Activated naive CD8-positive, alpha-beta T cell treated with anti-CD3 and anti-CD28 coated beads, Interleukin-2, amount 10 ng/mL, durations not matched to agents 7 days and 5 days (primary cell): ENCODE results near the gene CFAP52. TPM values are rescaled to one million over a fixed set of nuclear protein-coding genes. Genes with fewer than 3 reads are reported as not detected.

ENCODE experiments used
- ATAC-seq: fragments of 150-1000 bp; cut with Tn5 transposase; one replicate; pipeline ENCODE4 v1.10.0; 2021; ENCODE audit warnings: low read depth, moderate library complexity
- POLR2A ChIA-PET: fragments of 350-600 bp; sonication (Branson Sonifier 250); formaldehyde crosslinking; loops from one replicate; lab custom pipeline; 2021; ENCODE audit warnings: antibody characterized with exemption; lab: Charles Lee
- DNase-seq: peaks from one replicate; pipeline ENCODE4 v3.0.0; 2021
- H3K27ac Mint-ChIP-seq: one replicate; pipeline ENCODE4 v1.8.0; 2022; ENCODE audit warnings: mild to moderate bottlenecking, mixed read lengths
- H3K27me3 Mint-ChIP-seq: one replicate; pipeline ENCODE4 v1.8.0; 2022; ENCODE audit warnings: mild to moderate bottlenecking, moderate library complexity, mixed read lengths
- H3K36me3 Mint-ChIP-seq: one replicate; pipeline ENCODE4 v1.8.0; 2021; ENCODE audit warnings: mild to moderate bottlenecking, mixed read lengths
- H3K4me1 Mint-ChIP-seq: one replicate; pipeline ENCODE4 v1.8.0; 2021; ENCODE audit warnings: mixed read lengths
- H3K4me3 Mint-ChIP-seq: one replicate; pipeline ENCODE4 v1.8.0; 2022; ENCODE audit warnings: mild to moderate bottlenecking, moderate library complexity, mixed read lengths
- H3K9me3 Mint-ChIP-seq: one replicate; pipeline ENCODE4 v1.8.0; 2021; ENCODE audit warnings: mixed read lengths
- total RNA-seq, 2 experiments: library from RNA; stranded (reverse); gene quantifications; one replicate each; pipeline ENCODE4 v1.2.3, GENCODE V29; 2021

The CFAP52 gene
- total RNA-seq, 2 experiments from 2014 or later: not detected

- DNase-seq: no peak
- Mint-ChIP-seq H3K27ac (no peak overlapping the region), H3K27me3 (peaks cover 18% of the 10 kb centered on the region), H3K36me3 (no peaks in the 10 kb centered on the region), H3K4me1 (peaks cover 13% of the 10 kb centered on the region), H3K4me3 (no peak overlapping the region), H3K9me3 (no peaks in the 10 kb centered on the region)
- ATAC-seq: no peak
- POLR2A ChIA-PET: no interaction called here
These were observed 95.1 kb downstream of the CFAP52 start for GRCh38 chr17:9671559-9671958.

- Mint-ChIP-seq H3K36me3 (no peaks in the 10 kb centered on the region), H3K4me3 (no peak overlapping the region), H3K9me3 (no peaks in the 10 kb centered on the region), H3K27ac (no peak overlapping the region), H3K4me1 (peaks cover 8% of the 10 kb centered on the region), H3K27me3 (peaks cover 18% of the 10 kb centered on the region)
- POLR2A ChIA-PET: no interaction called here
- DNase-seq (no peak), ATAC-seq (no peak)
These were observed 95.8 kb downstream of the CFAP52 start for GRCh38 chr17:9672266-9672665.

- Mint-ChIP-seq H3K9me3 (no peaks in the 10 kb centered on the region), H3K27me3 (peaks cover 14% of the 10 kb centered on the region), H3K4me3 (no peak overlapping the region), H3K27ac (no peak overlapping the region), H3K4me1 (peaks cover 6% of the 10 kb centered on the region), H3K36me3 (no peaks in the 10 kb centered on the region)
- POLR2A ChIA-PET: no interaction called here
- DNase-seq (no peak), ATAC-seq (no peak)
These were observed 96.2 kb downstream of the CFAP52 start for GRCh38 chr17:9672691-9673090.

GRCh38 chr17:9676084-9676483 is 99.6 kb downstream of the CFAP52 start:
- H3K36me3 Mint-ChIP-seq: no peaks in the 10 kb centered on the region
- POLR2A ChIA-PET: no interaction called here
- no peaks in the 10 kb centered on the region for H3K27me3 Mint-ChIP-seq
- no peak overlapping the region for H3K27ac Mint-ChIP-seq
- peaks cover 9% of the 10 kb centered on the region for H3K9me3 Mint-ChIP-seq
- no peak for DNase-seq
- no peak for ATAC-seq
- no peaks in the 10 kb centered on the region for H3K4me1 Mint-ChIP-seq
- no peak overlapping the region for H3K4me3 Mint-ChIP-seq

GRCh38 chr17:9676820-9677310 is 100.4 kb downstream of the CFAP52 start:
- no peak for ATAC-seq
- POLR2A ChIA-PET: no interaction called here

GRCh38 chr17:9677411-9677810 is 101.0 kb downstream of the CFAP52 start:
- POLR2A ChIA-PET: no interaction called here
- Mint-ChIP-seq H3K4me1 (no peaks in the 10 kb centered on the region), H3K27ac (no peak overlapping the region), H3K27me3 (no peaks in the 10 kb centered on the region), H3K36me3 (no peaks in the 10 kb centered on the region), H3K9me3 (peaks cover 9% of the 10 kb centered on the region), H3K4me3 (no peak overlapping the region)
- DNase-seq: no peak
- ATAC-seq: no peak

More at GRCh38 chr17:9676820-9677310, 100.4 kb downstream of the CFAP52 start:
- no peak overlapping the region for H3K4me3 Mint-ChIP-seq
- no peaks in the 10 kb centered on the region for H3K36me3 Mint-ChIP-seq
- peaks cover 9% of the 10 kb centered on the region for H3K9me3 Mint-ChIP-seq
- H3K27ac Mint-ChIP-seq: no peak overlapping the region
- DNase-seq: no peak
- H3K4me1 Mint-ChIP-seq: no peaks in the 10 kb centered on the region
- no peaks in the 10 kb centered on the region for H3K27me3 Mint-ChIP-seq

DNA sequence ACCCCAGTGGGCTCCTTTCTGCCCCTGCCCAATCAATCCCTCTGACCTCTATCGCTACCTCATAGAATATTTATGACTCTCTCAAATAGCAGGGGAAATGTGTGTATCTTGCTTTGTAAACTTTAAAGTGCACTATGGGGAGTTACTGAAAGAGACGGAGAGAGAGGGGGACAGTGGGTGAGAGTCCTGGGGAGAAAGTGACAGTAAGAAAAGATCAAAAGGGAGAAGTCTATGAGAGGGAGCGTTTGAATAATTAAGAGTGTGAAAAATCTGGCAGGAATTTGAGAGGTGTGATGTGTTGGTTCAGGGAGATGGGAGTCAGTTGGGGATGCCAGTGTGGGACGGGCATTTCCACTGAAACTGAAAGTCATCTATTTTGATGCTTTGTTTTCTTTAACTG is 101.5 kb downstream of the CFAP52 start:
- Mint-ChIP-seq H3K9me3 (peaks cover 9% of the 10 kb centered on the region), H3K27me3 (no peaks in the 10 kb centered on the region), H3K4me1 (no peaks in the 10 kb centered on the region), H3K36me3 (no peaks in the 10 kb centered on the region), H3K4me3 (no peak overlapping the region), H3K27ac (no peak overlapping the region)
- DNase-seq (no peak), ATAC-seq (no peak)
- POLR2A ChIA-PET: no interaction called here

- H3K27ac Mint-ChIP-seq: no peak overlapping the region
- no peaks in the 10 kb centered on the region for H3K4me1 Mint-ChIP-seq
- H3K36me3 Mint-ChIP-seq: no peaks in the 10 kb centered on the region
- H3K27me3 Mint-ChIP-seq: no peaks in the 10 kb centered on the region
- no peak for DNase-seq
- POLR2A ChIA-PET: no interaction called here
- H3K9me3 Mint-ChIP-seq: peaks cover 9% of the 10 kb centered on the region
- ATAC-seq: no peak
- no peak overlapping the region for H3K4me3 Mint-ChIP-seq
These were observed 108.6 kb downstream of the CFAP52 start for GRCh38 chr17:9684955-9685621.

Other genes with a start within 250 kb of the CFAP52 start
- 10 to 100 TPM; 62.6 to 68.9 TPM for gene STX8, start 822 bp upstream of the CFAP52 start, total RNA-seq
- gene USP43, start 68.9 kb downstream of the CFAP52 start, total RNA-seq: under 1 TPM in 1 of 2 experiments, not detected in 1; 0.48 TPM
- gene DHRS7C, start 214.9 kb downstream of the CFAP52 start, total RNA-seq: not detected
- gene GSG1L2, start 245.4 kb downstream of the CFAP52 start, total RNA-seq: not detected
- gene GLP2R, start 249.3 kb downstream of the CFAP52 start, total RNA-seq: not detected